Stimulated activated naive B cell treated with anti-CD40 and anti-IgM and Interleukin-4, amounts not matched to agents 10 μg/mL and 1 μg/mL and 100 μg/mL, for 72 hours (primary cell): Measurements from ENCODE around the gene RNASET2.
A peak's percentile ranks its signal among the peaks of the same experiment; 100 is the strongest.

Experiments used
- ATAC-seq, 2 donors: fragments of 150-1000 bp; cut with Tn5 transposase; replicated peaks; 2 replicates each; pipeline ENCODE4 v1.10.0; 2021; ENCODE audit warnings: moderate library complexity in 1 of 2
- DNase-seq: peaks from one replicate; pipeline ENCODE4 v3.0.0; 2021
- H3K27ac Mint-ChIP-seq: one replicate; pipeline ENCODE4 v1.8.0; 2022; ENCODE audit warnings: mild to moderate bottlenecking, mixed read lengths
- H3K27me3 Mint-ChIP-seq, 2 donors: one replicate each; pipeline ENCODE4 v1.8.0; 2022; ENCODE audit warnings: mixed read lengths in 2 of 2
- H3K36me3 Mint-ChIP-seq, 2 donors: one replicate each; pipeline ENCODE4 v1.8.0; 2022; ENCODE audit warnings: mixed read lengths in 2 of 2, mild to moderate bottlenecking in 1 of 2
- H3K4me1 Mint-ChIP-seq, 2 donors: one replicate each; pipeline ENCODE4 v1.8.0; 2022; ENCODE audit warnings: mixed read lengths in 2 of 2, mild to moderate bottlenecking in 1 of 2
- H3K4me3 Mint-ChIP-seq, 2 donors: one replicate each; pipeline ENCODE4 v1.8.0; 2022; ENCODE audit warnings: mild to moderate bottlenecking in 2 of 2, mixed read lengths in 2 of 2, moderate library complexity in 1 of 2
- H3K9me3 Mint-ChIP-seq, 2 donors: one replicate each; pipeline ENCODE4 v1.8.0; 2022; ENCODE audit warnings: mixed read lengths in 2 of 2, mild to moderate bottlenecking in 1 of 2

The RNASET2 gene, protein sequence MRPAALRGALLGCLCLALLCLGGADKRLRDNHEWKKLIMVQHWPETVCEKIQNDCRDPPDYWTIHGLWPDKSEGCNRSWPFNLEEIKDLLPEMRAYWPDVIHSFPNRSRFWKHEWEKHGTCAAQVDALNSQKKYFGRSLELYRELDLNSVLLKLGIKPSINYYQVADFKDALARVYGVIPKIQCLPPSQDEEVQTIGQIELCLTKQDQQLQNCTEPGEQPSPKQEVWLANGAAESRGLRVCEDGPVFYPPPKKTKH

DNA sequence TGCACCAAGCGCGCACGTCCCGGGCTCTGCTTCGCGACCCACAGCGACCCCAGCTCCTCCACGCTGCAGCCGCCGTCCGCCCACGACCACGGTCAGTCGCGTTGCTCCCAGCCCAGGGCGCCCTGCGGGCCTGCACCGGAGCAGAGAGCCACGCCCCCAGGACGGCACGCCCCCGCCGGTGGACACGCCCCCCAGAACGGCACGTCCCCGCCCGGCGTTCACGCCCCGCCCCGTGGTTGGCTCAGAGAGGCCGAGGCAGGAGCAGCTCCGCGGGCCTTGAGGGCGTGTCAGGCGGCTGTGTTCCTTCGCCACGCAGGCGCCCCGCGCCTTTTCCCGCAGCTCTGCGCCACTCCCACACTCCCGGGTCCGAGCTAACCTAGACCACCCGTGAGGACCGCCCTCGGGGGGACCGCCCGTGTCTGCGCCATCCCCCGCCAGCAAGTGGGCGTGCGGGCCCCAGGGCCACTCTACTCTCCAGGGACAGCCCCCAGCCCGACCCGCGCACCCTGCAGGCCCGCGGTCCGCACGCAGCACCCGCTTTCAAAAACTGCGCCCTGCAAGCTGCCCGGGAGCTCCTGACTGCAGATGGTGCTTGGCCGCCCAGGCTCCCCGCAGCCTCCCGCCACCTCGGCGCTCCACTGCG lies at the start of gene RNASET2:
Gene RNASET2 (minus strand): TSS at position 107 of the 643 bp plus-strand sequence. CDS start 368 bp downstream, outside the sequence.
- peak within 1 kb of the TSS; percentile 84 to 95 for H3K4me3 Mint-ChIP-seq
- H3K4me1 Mint-ChIP-seq = peaks cover 60 to 86% of the 10 kb centered on the region in 2 donors
- peaks cover 5 to 10% of the 10 kb centered on the region in 2 donors for H3K36me3 Mint-ChIP-seq
- no peaks in the 10 kb centered on the region for H3K9me3 Mint-ChIP-seq
- ATAC-seq = peak; percentile 78 to 82
- H3K27me3 Mint-ChIP-seq = no peaks in the 10 kb centered on the region
- peak within 1 kb of the TSS; percentile 97 for H3K27ac Mint-ChIP-seq
- peak; percentile 98 for DNase-seq

DNA sequence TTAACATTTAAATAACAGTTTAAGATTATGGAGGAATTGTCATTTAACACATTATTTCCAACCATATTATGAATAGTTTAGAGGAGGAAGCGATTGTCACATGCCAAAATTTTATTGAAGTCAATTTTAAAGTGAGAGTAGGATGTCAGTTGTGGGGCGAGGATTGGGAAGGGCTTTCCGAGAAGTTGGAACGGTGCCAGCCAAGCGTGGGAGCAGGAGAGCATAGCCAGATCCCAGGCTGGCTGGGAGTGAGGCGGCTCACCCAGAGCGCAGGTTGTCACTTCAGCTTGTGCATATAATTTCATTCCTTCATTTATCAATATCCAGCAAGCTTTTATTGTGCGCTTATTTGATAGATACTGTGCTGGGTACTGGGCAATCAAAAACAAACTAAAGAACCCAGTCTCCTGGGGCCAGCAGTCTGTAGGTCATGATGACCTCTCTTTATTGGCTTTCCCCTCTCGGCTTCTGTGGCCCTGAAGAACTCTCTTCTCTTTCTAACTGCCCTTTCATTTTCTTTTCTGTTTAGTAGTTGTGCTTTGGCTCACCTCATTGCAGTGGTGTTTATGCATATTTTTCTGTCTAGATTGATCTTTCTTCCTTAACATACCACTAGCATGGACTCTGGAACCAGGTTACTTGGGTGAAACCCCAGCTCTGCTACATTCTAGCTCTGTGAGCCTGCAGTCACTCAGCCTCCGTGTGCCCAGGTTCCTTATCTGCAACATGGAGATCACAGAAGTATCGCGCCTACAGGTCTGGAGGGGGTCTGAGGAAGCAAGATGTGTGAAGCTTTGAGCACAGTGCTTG lies 49.2 kb upstream of the RNASET2 start:
- Mint-ChIP-seq H3K4me3 (no peak overlapping the region), H3K36me3 (peaks cover 37 to 42% of the 10 kb centered on the region in 2 donors), H3K9me3 (no peaks in the 10 kb centered on the region), H3K27ac (no peak overlapping the region), H3K27me3 (no peaks in the 10 kb centered on the region), H3K4me1 (peaks cover 12 to 14% of the 10 kb centered on the region in 2 donors)
- no peak for DNase-seq
- ATAC-seq = no peak

DNA sequence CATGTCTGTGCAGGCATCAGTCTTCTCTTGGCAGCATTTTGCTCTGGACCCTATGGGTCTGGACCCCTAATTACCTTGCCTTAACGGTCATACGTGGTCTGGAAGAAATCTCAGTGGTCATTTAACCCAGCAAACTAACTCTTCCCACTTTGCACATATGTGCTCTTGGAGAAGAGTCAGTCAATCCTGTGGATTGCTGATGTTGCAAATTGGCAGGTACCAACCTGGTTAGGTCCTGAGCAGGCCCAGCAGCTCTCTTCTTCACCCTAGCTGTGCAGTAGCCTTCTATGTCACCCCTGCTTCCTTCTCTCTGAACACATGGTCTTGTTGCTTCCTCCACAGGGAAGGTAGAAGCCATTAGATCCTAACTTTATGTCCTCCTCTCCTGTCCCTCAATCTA lies 44.4 kb upstream of the RNASET2 start:
- peaks cover 8 to 11% of the 10 kb centered on the region in 2 donors for H3K36me3 Mint-ChIP-seq
- H3K4me1 Mint-ChIP-seq = peaks cover 17 to 24% of the 10 kb centered on the region in 2 donors
- H3K27me3 Mint-ChIP-seq = no peaks in the 10 kb centered on the region
- peak overlapping the region; percentile 15 to 61 for H3K4me3 Mint-ChIP-seq
- ATAC-seq = no peak
- no peaks in the 10 kb centered on the region for H3K9me3 Mint-ChIP-seq
- no peak overlapping the region for H3K27ac Mint-ChIP-seq
- no peak for DNase-seq

DNA sequence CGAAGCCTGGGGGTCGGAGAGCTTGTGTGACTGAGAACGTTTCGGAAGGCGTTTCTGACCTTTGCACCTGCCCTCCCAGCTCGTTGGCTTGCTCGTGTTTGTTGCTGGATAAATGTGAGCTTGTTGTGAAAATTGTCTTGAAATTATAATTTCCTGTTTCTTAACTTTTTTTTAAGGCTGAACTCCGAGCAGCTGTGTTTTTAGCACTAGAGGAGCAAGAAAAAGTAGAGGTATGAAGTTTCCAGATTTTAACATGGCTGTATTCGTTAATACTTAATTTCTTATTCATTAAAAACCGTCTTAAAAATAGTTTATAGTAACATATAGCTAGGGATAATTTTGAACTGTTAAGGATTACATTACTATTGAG lies 43.5 kb upstream of the RNASET2 start:
- peak overlapping the region; percentile 90 to 95 for H3K4me3 Mint-ChIP-seq
- H3K27ac Mint-ChIP-seq = peak overlapping the region; percentile 69
- no peaks in the 10 kb centered on the region for H3K27me3 Mint-ChIP-seq
- ATAC-seq (no peak), DNase-seq (no peak)
- H3K36me3 Mint-ChIP-seq = peaks cover 3 to 5% of the 10 kb centered on the region in 2 donors
- H3K9me3 Mint-ChIP-seq = no peaks in the 10 kb centered on the region
- H3K4me1 Mint-ChIP-seq = peaks cover 17 to 24% of the 10 kb centered on the region in 2 donors

DNA sequence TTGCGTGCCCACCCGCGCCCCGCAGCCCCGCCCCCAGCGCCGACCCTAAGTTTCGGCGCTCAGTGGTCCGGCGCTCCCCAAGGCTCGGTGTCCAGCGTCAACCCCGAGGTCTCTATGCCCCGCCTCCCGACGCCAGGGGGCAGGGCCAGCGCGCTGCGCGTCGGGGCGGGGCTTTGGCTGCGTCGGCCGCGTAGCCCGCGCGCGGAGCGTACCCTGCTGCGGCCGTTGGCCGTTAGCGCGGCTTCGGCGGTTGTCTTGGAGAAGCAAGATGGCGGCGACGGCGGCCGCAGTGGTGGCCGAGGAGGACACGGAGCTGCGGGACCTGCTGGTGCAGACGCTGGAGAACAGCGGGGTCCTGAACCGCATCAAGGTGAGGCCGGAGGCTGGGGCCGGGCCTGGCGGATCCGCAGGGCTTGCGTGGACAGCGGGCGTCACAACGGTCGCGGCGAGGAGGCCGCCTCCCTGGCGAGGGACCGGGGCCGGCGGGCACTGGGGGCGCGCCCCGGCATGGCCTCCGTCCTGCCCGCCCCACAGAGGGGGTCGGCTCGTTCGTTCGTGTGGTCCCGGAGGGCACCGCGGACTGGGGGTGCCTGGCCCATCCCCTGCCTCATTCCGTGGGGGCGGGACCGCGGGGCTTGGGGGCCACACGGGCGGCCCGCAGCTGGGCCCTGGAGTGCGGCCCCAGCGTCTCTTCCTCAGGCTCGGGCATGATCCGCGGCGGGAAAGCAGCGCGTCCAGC lies 43.0 kb upstream of the RNASET2 start, which contains the start of gene CEP43:
Gene CEP43 (plus strand): TSS at position 253 of the 739 bp plus-strand sequence. CDS start 16 bp downstream, at position 269.
- Mint-ChIP-seq H3K4me3 (peak within 1 kb of the TSS; percentile 90 to 95), H3K27me3 (no peaks in the 10 kb centered on the region), H3K27ac (peak within 1 kb of the TSS; percentile 92), H3K36me3 (peaks cover 3 to 7% of the 10 kb centered on the region in 2 donors), H3K9me3 (no peaks in the 10 kb centered on the region), H3K4me1 (peaks cover 17 to 24% of the 10 kb centered on the region in 2 donors)
- ATAC-seq (peak; percentile 95 to 96), DNase-seq (peak; percentile 93)

DNA sequence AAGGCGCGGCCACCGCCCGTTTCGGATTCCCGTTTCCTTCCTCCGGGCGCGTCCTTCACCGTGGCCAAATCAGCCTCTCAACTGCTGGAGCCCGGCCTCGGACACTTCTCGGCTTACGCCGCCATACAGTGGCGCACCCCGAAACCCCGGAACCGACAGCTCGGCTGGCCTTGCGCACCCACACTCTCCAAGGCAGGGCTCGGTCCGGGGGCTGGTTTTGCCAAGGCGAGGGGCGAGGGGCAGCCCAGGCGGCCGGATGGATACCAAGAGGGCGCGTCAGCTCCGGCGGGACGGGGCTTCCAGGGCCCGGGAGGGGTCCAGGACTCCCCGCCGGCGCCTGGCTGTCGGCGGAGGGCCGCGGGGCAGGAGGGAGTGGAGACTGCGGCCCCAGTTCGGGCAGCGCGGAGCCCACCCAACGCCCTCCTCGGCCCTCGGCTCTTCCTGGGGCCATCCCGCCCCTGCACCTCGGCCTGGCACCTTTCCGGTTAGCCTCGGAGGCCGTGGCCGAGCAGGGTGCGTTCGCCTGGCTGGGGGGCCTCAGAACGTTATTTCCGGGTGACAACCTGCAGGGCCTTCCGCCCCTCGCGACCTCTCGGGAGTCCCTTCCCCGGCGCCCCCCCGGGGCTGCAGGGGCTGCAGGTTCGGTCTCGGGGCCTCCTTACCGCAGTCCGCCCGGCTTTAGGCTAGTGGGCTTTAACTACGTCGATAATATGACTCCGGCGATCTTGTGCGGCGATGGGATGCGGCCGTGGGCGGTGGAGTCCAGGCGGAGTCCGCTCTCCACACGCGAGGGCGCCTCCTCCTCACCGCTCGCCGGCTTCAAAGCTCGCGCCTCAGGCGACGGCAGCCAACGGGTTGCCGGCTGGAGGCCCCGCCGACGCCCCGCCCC lies 42.1 kb upstream of the RNASET2 start:
- DNase-seq = peak; percentile 14
- H3K9me3 Mint-ChIP-seq = no peaks in the 10 kb centered on the region

DNA sequence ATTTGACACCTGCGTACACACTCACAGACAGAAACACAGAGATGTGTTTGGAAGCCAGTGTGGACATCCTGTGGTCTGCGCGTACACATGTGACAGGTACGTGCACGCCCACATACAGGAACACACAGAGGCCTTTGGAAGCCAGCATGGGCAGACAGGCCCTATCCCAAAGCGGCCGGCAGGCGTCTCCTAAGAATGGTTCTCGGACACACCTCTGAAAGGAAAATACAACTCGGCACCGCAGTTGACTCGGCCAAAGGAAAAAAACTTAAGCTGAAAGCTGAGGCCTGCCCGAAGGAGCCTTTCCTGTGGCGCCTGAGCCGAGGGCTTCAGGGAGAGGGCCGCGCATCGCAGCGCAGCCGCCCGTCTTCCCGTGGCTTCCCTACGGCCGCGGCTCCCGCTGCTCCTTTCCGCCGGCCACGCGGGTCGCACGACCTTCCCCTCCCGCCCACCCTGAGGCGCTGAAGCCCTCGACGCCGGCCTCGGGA lies 41.5 kb upstream of the RNASET2 start:
- Mint-ChIP-seq H3K4me3 (peak overlapping the region; percentile 84 to 95), H3K9me3 (no peaks in the 10 kb centered on the region), H3K27ac (no peak overlapping the region), H3K27me3 (no peaks in the 10 kb centered on the region), H3K36me3 (peaks cover 3 to 7% of the 10 kb centered on the region in 2 donors), H3K4me1 (peaks cover 17 to 24% of the 10 kb centered on the region in 2 donors)
- DNase-seq (peak; percentile 51), ATAC-seq (peak; percentile 15 to 19)

More for the DNA sequence above, 42.1 kb upstream of the RNASET2 start:
- Mint-ChIP-seq H3K36me3 (peaks cover 3 to 7% of the 10 kb centered on the region in 2 donors), H3K27ac (peak overlapping the region; percentile 92), H3K4me3 (peak overlapping the region; percentile 90 to 95), H3K4me1 (peaks cover 17 to 24% of the 10 kb centered on the region in 2 donors), H3K27me3 (no peaks in the 10 kb centered on the region)
- peak; percentile 5 to 8 for ATAC-seq

DNA sequence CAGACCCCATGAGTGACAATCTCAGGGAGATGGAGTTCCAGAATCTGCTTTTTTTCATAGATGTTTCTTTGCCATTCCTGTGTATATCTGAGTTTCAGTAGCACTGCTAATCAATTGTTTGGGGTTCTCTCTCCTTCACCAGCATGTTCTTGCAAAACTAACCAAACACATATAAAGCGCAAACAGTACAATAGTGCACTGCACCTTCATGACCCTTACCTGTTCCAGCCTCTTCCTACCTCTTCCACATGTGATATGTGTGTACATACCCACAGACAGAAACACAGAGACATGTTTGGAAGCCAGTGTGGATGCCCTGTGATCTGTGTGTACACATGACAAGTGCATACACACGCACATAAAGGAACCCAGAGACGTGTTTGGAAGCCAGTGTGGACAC lies 41.0 kb upstream of the RNASET2 start:
- Mint-ChIP-seq H3K4me1 (peaks cover 17 to 24% of the 10 kb centered on the region in 2 donors), H3K4me3 (peak overlapping the region; percentile 84 to 95), H3K9me3 (no peaks in the 10 kb centered on the region), H3K27me3 (no peaks in the 10 kb centered on the region), H3K36me3 (peaks cover 3 to 7% of the 10 kb centered on the region in 2 donors), H3K27ac (no peak overlapping the region)
- ATAC-seq (no peak), DNase-seq (no peak)

DNA sequence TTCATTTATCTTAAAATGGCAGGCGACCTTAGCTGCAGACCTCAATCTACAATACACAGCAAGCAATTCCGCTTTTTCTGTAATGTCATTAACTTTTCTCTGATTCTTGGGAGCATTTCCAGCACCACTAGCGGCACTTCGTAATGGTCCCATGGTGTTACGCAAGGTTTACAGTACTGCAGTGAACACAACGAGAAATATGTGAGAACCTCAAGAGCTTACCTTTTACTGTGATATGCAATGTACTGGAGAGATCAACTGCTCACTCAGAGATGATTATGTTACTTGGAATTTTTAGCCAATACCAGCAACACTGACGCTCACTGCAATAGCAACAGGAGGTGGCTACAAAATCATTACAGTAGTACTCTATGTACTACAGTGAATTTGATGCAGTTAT lies 40.1 kb upstream of the RNASET2 start:
- no peaks in the 10 kb centered on the region for H3K9me3 Mint-ChIP-seq
- ATAC-seq = no peak
- no peak for DNase-seq
- no peaks in the 10 kb centered on the region for H3K27me3 Mint-ChIP-seq
- H3K4me3 Mint-ChIP-seq = no peak overlapping the region
- H3K4me1 Mint-ChIP-seq = peaks cover 13 to 18% of the 10 kb centered on the region in 2 donors
- no peak overlapping the region for H3K27ac Mint-ChIP-seq
- H3K36me3 Mint-ChIP-seq = peaks cover 0 to 5% of the 10 kb centered on the region in 2 donors

DNA sequence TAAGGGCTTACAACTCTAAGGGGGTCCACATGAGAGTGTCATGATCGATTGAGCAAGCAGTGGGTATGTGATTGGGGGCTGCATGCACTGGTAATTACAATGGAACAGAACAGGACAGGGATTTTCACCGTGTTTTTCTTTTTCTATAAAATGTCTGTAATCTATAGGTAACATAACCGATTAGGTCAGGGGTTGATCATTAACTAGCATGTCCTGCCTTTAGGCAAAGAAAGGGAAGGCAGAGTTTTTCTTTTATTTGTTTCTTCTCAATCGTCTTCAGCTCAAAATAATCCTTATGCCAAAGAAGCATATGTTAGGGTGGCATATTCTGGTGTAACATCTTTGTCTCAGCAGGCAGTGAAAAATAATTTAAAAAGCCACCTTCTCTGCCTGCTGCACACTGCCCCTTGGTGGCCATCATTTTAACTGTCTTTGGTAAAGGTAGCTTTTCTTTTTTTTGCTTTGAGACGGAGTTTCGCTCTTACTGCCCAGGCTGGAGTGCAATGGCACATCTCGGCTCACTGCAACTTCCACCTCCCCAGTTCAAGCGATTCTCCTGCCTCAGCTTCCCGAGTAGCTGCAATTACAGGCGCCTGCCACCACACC lies 33.2 kb upstream of the RNASET2 start:
- DNase-seq (no peak), ATAC-seq (peak; percentile 64 to 83)
- no peak overlapping the region for H3K4me3 Mint-ChIP-seq
- no peaks in the 10 kb centered on the region for H3K36me3 Mint-ChIP-seq
- H3K9me3 Mint-ChIP-seq = no peaks in the 10 kb centered on the region
- peaks cover 5 to 13% of the 10 kb centered on the region in 2 donors for H3K4me1 Mint-ChIP-seq
- H3K27me3 Mint-ChIP-seq = no peaks in the 10 kb centered on the region
- H3K27ac Mint-ChIP-seq = peak overlapping the region; percentile 65

DNA sequence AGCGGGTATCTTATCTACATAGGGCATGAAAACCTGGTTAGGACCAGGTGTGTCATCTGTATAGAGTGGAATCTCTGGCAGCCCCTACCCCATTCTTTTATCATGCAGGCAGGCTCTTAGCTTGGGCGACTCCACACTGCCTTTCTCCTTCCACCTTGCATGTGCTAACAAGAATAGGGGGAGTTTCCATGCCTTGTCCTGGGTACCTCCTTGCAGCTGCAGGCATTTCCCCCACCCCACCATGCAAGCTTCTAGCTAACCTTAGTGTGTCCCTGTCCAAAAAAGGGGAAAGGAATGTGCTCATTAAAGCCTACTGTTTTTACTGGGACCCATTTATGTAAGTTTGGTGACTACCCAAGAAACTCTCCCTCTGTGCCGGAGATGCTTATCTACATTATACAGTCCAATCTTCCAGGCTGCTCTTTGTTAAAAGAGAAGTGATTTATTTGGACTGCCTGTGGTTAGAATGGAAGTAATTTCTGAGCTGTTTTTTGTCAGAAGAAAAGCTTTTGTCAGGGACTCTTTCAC lies 32.4 kb upstream of the RNASET2 start:
- H3K27ac Mint-ChIP-seq = no peak overlapping the region
- peaks cover 5 to 13% of the 10 kb centered on the region in 2 donors for H3K4me1 Mint-ChIP-seq
- H3K27me3 Mint-ChIP-seq = no peaks in the 10 kb centered on the region
- H3K4me3 Mint-ChIP-seq = no peak overlapping the region
- H3K36me3 Mint-ChIP-seq = no peaks in the 10 kb centered on the region
- DNase-seq = no peak
- no peaks in the 10 kb centered on the region for H3K9me3 Mint-ChIP-seq
- ATAC-seq = no peak

DNA sequence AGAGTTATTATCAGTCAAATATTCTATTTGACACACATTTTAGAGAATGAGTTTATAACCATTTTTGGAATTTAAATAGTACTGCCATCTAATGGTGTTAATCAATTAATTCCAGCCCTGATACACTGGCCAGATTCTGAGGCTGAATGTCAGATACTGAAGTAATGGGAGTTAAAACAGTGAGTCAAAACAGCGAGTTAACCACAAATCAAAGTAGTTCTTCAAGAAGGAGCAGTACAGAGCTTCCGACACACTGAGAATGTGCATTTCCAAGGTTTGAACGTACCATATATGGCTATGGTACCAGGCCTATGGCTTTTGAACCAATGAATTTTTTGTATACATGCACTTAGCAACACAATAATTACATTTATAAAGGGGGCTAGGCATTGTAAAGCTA lies 31.6 kb upstream of the RNASET2 start:
- no peaks in the 10 kb centered on the region for H3K9me3 Mint-ChIP-seq
- H3K4me3 Mint-ChIP-seq = no peak overlapping the region
- H3K27ac Mint-ChIP-seq = no peak overlapping the region
- H3K4me1 Mint-ChIP-seq = peaks cover 5 to 13% of the 10 kb centered on the region in 2 donors
- DNase-seq (no peak), ATAC-seq (no peak)
- peaks cover 1 to 2% of the 10 kb centered on the region in 2 donors for H3K36me3 Mint-ChIP-seq
- H3K27me3 Mint-ChIP-seq = no peaks in the 10 kb centered on the region
